ENCODE results near the gene ALS2CL.
A peak's percentile ranks its signal among the peaks of the same experiment; 100 is the strongest.

Gene ALS2CL

GRCh38 chr3:46702246-46703012 is 8.9 kb upstream of the ALS2CL start:
- DNase-seq (ENCODE audit: low spot score) = no peak

GRCh38 chr3:46701181-46701939 is 7.9 kb upstream of the ALS2CL start, which contains the start of gene TMIE:
Gene TMIE (plus strand): TSS chr3:46701392. CDS start chr3:46701488, 96 bp downstream.
- DNase-seq (ENCODE audit: low spot score) = no peak

GRCh38 chr3:46700772-46701171 is 7.3 kb upstream of the ALS2CL start:
- DNase-seq (ENCODE audit: low spot score) = no peak

DNA sequence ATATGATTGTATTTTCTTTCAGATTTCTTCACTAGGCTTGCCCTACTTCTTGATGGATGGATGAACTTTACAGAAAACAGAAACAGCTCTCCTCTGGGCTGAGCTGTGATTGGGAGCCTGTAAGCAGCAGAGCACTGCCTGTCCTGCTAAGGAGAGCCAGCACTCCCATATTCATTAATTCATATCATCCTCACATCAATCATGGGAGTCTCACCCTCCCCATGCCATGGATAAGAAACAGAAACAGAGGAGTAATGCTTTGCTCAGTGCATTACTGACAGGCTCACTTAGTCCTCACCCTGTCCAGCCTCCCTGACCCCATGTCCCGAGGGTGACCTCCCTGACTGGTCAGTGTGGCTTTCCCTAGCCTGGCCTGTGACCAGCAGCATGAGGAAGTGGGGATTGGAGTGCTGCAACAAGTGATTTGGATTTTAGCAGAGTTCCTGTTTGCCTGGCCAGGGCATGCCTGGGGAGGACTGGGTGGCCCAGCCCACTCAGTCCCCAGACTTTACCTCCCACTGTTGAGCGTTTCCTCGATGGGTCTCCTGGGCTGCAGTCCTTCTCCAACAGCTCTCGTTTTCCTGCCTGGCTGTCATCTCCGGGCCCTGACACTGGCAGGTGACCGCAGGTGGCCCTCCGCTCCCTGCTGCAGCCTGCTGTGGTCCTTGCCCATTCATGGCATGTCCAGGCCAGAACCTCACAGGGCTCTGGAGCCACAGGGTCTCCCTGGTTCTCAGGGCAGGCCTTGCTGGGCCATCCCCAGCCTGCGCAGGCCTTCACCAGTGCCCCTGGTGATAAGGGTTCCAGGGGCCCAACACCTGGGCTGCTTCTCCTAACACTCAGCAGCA is 6.4 kb upstream of the ALS2CL start:
- DNase-seq (ENCODE audit: low spot score) = no peak

GRCh38 chr3:46695962-46696894 is 2.7 kb upstream of the ALS2CL start:
- DNase-seq (ENCODE audit: low spot score) = no peak

DNA sequence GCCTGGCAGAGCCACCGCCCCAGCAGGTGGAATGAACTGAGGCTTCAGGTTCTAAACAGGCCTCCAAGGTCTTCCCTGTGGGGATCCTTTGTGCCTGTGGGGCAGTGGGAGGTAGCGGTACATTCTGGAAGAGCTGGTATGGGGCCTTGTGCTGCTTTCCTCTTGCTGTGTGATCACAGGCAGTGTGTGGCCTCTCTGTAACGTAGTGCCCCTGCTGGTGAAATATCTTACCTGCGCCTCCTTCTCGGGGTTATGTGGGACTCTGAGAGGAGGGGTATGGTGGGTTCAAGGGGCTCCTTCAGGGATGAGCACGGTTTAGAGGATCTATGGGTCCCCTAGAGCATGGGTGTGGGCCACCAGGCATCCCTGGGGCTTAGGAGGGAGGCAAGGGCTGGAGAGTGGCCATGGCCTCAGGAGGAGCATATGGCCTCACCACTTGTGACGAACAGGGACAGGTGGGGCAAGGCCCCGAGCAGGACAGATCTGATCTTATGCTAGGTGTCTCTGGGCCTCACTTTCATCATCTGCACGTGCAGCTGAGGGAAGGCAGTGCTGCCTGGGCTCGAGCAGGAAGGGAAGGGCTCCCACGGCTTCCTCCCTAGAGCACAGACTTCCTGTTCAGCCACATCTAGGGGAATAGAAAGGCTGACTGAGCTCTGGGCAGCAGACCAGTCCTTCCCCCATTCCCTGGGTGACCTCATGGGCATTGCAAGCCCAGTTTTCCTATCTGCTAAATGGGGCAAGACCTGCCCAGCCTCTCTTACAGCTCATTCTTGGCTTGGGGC is 1.9 kb upstream of the ALS2CL start:
- peak; percentile 38 for DNase-seq (ENCODE audit: low spot score)

GRCh38 chr3:46694520-46694919 is 1.0 kb upstream of the ALS2CL start:
- no peak for DNase-seq (ENCODE audit: low spot score)

DNA sequence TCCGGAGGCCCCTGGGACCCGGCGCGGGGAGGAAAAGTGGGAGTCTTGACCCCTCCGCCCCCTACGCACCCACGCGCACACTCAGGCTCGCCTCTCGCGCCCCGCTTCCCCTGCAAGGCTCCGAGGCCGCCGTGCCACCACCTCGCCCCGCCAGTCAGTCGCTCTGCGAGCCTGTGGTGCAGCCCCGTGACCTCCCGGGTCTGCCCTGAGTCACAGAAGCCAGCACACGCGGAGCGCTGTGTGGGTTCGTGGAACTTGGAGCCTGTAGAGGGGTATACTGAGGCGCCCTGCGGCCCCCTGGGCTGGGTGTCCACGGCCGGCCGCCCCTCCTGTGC is 380 bp upstream of the ALS2CL start:
- DNase-seq (ENCODE audit: low spot score) = peak; percentile 31

GRCh38 chr3:46692566-46692990 is 901 bp downstream of the ALS2CL start:
- DNase-seq (ENCODE audit: low spot score) = no peak

- no peak for DNase-seq (ENCODE audit: low spot score)
These were observed 2.7 kb downstream of the ALS2CL start for GRCh38 chr3:46690798-46691197.

GRCh38 chr3:46685446-46685845 is 8.0 kb downstream of the ALS2CL start:
- DNase-seq (ENCODE audit: low spot score) = no peak

DNA sequence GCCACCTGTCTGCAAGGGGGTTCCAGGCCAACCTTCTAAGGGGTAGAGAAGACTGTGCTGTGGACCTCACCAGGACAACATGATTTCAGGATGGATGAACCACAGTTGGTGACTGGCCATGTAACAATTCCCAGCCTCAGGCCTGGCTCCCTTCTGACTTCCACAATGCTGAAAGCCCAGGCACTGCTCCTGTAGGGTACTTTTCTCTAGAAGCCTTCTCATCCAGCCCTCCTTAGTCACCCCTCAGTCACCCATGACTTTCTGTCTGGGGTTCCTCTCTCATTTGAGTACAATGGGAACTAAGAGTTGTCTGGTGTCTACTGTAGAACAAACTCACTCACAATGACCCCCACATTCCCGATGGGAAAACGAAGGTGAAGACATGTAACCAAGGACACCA is 8.6 kb downstream of the ALS2CL start:
- DNase-seq (ENCODE audit: low spot score) = no peak

- no peak for DNase-seq (ENCODE audit: low spot score)
These were observed 10.5 kb downstream of the ALS2CL start for GRCh38 chr3:46682974-46683373.

DNA sequence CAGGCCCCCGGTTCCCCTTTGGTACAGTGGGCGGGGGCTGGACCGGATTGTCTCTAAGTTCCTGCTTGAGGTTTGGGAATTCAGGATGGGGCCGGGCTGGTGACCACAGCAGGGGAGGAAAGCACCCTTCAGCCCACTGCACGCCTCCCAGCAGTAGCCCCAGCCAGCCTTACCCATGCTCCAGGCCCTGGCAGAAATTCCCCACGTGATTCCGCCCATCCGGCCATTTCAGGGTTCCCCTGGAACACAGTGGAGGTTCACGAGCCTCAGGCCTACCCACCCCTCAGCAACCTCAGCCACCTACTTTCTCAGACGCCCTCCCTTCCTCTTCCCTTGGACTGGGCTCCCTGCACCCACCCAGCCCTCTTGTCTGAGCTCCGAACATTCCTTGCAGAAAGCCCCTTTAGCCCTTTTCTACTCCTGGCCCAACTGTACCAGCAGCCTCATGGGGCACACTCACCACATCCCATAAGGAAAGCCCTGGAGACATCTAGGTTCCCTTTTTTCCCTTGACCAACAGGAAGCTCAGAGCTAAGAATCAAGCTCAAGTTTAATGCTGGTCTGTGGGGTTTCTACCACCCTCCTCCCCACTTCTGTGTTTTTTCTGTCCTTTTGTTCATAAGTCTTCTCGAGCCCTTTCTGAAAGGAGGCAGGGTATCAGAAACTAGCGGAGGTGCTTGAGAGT is 11.5 kb downstream of the ALS2CL start:
- no peak for DNase-seq (ENCODE audit: low spot score)

- DNase-seq (ENCODE audit: low spot score) = no peak
These were observed 12.1 kb downstream of the ALS2CL start for GRCh38 chr3:46681387-46681786.

DNA sequence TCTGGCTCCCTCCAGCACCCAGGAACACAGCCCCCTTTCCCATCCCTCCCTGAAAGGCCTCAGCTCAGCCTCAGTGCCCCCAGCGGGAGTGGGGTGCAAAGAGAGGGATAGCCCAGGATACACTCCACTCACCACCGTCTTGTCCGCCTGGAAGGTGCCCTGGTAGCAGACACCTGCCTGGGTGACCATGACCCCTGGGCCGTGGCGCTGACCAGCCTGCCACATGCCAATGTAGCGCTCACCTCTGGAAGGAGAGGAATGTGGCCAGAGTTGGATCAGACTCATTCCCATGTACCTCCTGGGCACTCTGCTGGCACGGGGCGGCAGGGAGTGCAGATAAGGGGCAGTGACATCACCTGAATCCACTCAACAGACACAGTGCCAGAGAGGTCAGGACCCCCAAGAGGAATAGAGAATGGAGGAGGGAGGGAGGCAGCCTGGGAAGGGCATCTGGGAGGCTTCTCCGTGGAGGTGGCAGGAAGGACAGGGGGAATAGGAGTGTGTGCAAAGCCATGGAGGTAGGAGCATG is 13.1 kb downstream of the ALS2CL start:
- DNase-seq (ENCODE audit: low spot score) = no peak

DNA sequence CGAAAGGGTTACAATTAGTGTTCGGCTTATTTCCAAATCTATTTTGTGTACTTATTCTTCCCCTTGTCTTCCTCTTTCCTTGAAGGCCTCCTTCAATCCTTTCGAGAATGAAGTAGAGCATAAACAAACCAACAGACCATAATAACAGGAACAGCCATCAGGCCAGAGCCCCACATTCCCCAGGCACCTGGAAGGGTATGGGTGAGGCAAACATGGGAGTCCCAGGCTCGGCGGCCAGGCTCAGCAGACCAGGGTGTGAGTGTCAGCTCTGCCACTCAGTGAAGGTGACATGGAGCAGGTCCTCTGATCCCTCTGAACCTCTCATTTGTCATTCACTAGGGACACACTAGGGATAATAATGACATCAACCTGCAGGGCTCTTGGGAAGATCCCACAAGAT is 13.8 kb downstream of the ALS2CL start:
- no peak for DNase-seq (ENCODE audit: low spot score)

DNA sequence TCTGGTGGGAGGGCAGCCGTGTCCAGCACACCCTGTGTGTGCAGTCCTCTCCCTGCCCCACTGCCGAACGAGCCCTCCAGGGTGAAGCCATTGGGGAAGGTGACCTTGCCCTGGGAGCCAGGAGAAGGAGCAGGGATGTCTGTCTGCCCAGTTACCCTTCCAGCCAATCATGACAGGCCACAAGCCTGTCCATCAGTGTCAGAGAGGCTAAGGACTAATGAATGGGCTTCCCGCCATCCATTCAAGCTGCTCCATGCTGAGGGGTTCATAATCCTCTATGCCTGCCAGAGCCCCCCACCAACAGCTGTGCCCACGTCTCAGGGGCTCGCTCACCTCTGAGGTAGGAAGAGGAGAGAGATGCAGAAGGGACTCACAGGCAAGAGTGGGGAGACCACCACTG is 15.2 kb downstream of the ALS2CL start:
- no peak for DNase-seq (ENCODE audit: low spot score)

DNA sequence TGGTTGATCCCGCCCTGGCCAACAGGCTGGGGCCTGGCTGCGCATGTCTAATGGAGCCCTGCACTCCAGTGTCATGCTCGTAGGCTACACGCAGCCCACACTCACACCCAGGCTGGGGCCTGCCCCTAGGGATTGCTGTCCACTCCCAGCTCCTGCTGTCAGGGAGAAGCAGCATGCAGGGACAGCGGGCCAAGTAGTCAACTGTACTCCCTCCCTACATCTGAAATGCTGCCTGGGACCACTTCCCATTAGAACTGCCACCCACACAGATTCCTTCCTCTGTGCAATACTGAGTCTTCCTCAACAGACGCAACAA is 16.1 kb downstream of the ALS2CL start:
- DNase-seq (ENCODE audit: low spot score) = no peak
